Stimulated activated CD8-positive, alpha-beta memory T cell treated with anti-CD3 and anti-CD28 coated beads, Interleukin-7, amount 100 ng/mL, for 48 hours (primary cell): ENCODE data around the gene ABCF1.
A peak's percentile ranks its signal among the peaks of the same experiment; 100 is the strongest.

Experiments used
- DNase-seq, 2 donors: peaks; one replicate each; pipeline ENCODE4 v3.0.0-alpha.2; 2020; ENCODE audit warnings: low read depth in 1 of 2; ENCODE audit errors: extremely low read depth in 1 of 2

Gene ABCF1

GRCh38 chr6:30556906-30557682 lies 14.1 kb upstream of the ABCF1 start, which contains the start of gene PRR3:
Gene PRR3, plus strand, starts transcription at chr6:30557295. Its CDS starts 50 bp downstream, at chr6:30557345.
- peak; percentile 73 to 89 for DNase-seq

- no peak for DNase-seq
Observed at GRCh38 chr6:30557683-30557981, 13.6 kb upstream of the ABCF1 start.

- no peak for DNase-seq
Observed at GRCh38 chr6:30560930-30561329, 10.3 kb upstream of the ABCF1 start.

- no peak for DNase-seq
Observed at GRCh38 chr6:30562470-30563425, 8.5 kb upstream of the ABCF1 start.

GRCh38 chr6:30564114-30564513 lies 7.1 kb upstream of the ABCF1 start:
- no peak for DNase-seq

- no peak for DNase-seq
Observed at GRCh38 chr6:30565772-30566171, 5.5 kb upstream of the ABCF1 start.

- DNase-seq: peak; percentile 20 to 22
Observed at GRCh38 chr6:30568245-30568644, 3.0 kb upstream of the ABCF1 start.

- no peak for DNase-seq
Observed at GRCh38 chr6:30570263-30570662, 979 bp upstream of the ABCF1 start.

GRCh38 chr6:30570740-30571074 lies 535 bp upstream of the ABCF1 start:
- DNase-seq: no peak

GRCh38 chr6:30571762-30572082 lies 480 bp downstream of the ABCF1 start:
- no peak for DNase-seq

- DNase-seq: no peak
Observed at GRCh38 chr6:30572148-30572547, 906 bp downstream of the ABCF1 start.

GRCh38 chr6:30573113-30573512 lies 1.9 kb downstream of the ABCF1 start:
- DNase-seq: no peak

GRCh38 chr6:30578051-30578450 lies 6.8 kb downstream of the ABCF1 start:
- DNase-seq: no peak

- no peak for DNase-seq
Observed at GRCh38 chr6:30583921-30584320, 12.7 kb downstream of the ABCF1 start.

GRCh38 chr6:30589754-30590358 lies 18.6 kb downstream of the ABCF1 start:
- DNase-seq: no peak

GRCh38 chr6:30590509-30590908 lies 19.3 kb downstream of the ABCF1 start:
- DNase-seq: no peak

- DNase-seq: no peak
Observed at GRCh38 chr6:30591008-30591407, 19.8 kb downstream of the ABCF1 start.

- no peak for DNase-seq
Observed at GRCh38 chr6:30592287-30592686, 21.0 kb downstream of the ABCF1 start.

GRCh38 chr6:30597315-30598144 lies 26.3 kb downstream of the ABCF1 start:
- peak; percentile 45 to 64 for DNase-seq

- DNase-seq: no peak
Observed at GRCh38 chr6:30598912-30599624, 27.8 kb downstream of the ABCF1 start.
